Adrenal gland (tissue), 12 donors: ENCODE results near the gene SAMMSON. TPM values are rescaled to one million over a fixed set of nuclear protein-coding genes. Genes with fewer than 3 reads are reported as not detected.

Source experiments
- DNase-seq, 7 donors: peaks; one replicate each; pipeline ENCODE4 v3.0.0-alpha.2; 2019 to 2020
- H3K27ac ChIP-seq, 5 donors: fragments of 200-600 bp; sonication (generic) in 4 of 5; 1 replicate in 3 of 5; 2 replicates in 2 of 5; pipeline versions ENCODE4 v1.5.1 to v1.8.0; 2016 to 2020; ENCODE audit warnings: mild to moderate bottlenecking in 1 of 5
- H3K27me3 ChIP-seq: fragments of 200-600 bp; 2 replicates; pipeline ENCODE4 v1.8.0; 2021
- H3K36me3 ChIP-seq, 2 donors: fragments of 200-600 bp; replicated peaks in 1 of 2; 1 replicate in 1 of 2; 2 replicates in 1 of 2; pipeline versions ENCODE4 v1.5.1 to v1.8.0; 2018 to 2022
- H3K4me1 ChIP-seq, 2 donors: fragments of 200-600 bp; replicated peaks in 1 of 2; 1 replicate in 1 of 2; 2 replicates in 1 of 2; pipeline versions ENCODE4 v1.5.1 to v1.8.0; 2018 to 2021
- H3K4me3 ChIP-seq, 4 donors: fragments of 200-600 bp; sonication (generic) in 3 of 4; one replicate each; pipeline ENCODE4 v1.5.1; 2016 to 2018
- H3K9me3 ChIP-seq, 3 donors: fragments of 200-600 bp; sonication (generic) in 1 of 3; replicated peaks in 1 of 3; 1 replicate in 2 of 3; 2 replicates in 1 of 3; pipeline versions ENCODE4 v1.5.1 to v1.8.0; 2016 to 2021
- CTCF ChIP-seq, 6 experiments: fragments of 450-650 bp in 4 of 6; fragments of 200-600 bp in 2 of 6; sonication (generic) in 1 of 6; IDR thresholded peaks; 1 replicate in 5 of 6; 2 replicates in 1 of 6; pipeline versions ENCODE4 v1.5.1 to v1.8.0; 2016 to 2021; ENCODE audit warnings: antibody characterized with exemption in 6 of 6, mild to moderate bottlenecking in 2 of 6, moderate library complexity in 1 of 6
- POLR2A ChIP-seq, 2 donors: fragments of 450-650 bp; IDR thresholded peaks; one replicate each; pipeline ENCODE4 v1.6.1; 2017; ENCODE audit warnings: antibody characterized with exemption in 2 of 2, mild to moderate bottlenecking in 2 of 2, moderate library complexity in 1 of 2
- WGBS, 4 donors: extraction: QIAGEN DNeasy Blood & Tissue Kit in 2 of 4; methylation state at CpG; one replicate each; pipeline versions ENCODE4 v1.1.5 to v1.1.7; 2013 to 2017; 5-methylcytosine and 5-hydroxymethylcytosine counted together
- intact Hi-C, 2 donors: fragments of 100-400 bp; cut with DNase I; formaldehyde crosslinking; loops; one replicate each; pipeline versions ENCODE4 v1.14.1 to v1.15.0; 2022 to 2023
- polyA plus RNA-seq, 3 donors: library from polyadenylated mRNA; stranded (reverse); fragments of 200-250 nt in 2 of 3; fragments of 350-450 nt in 1 of 3; fragmentation: Illumina TruSeq in 1 of 3; extraction: RNeasy Lipid Tissue Mini Kit (QIAGEN cat#74804) in 1 of 3; gene quantifications; one replicate each; pipeline ENCODE4 v1.2.3, GENCODE V29; 2013 to 2014
- total RNA-seq, 9 donors: library from RNA; depleted of rRNA in 4 of 9; stranded (reverse); fragments of >200 nt in 4 of 9; fragments of 120-200 nt in 1 of 9; fragmentation: NEBNext Ultra II Directional in 1 of 9; extraction: Animal tissue kit (Norgen Biotek cat#: 25700) in 1 of 9; gene quantifications; one replicate each; pipeline versions ENCODE4 v1.1.0 to v1.2.4, GENCODE V29; 2013 to 2023
- donor health status: healthy with polysubstance abuse.
- donor health status: Bipolar disorder and iron deficiency.
- donor health status: DM: yes; HTN: yes; CAD: no.
- donor health status: DM: no; HTN: no; CAD: no.
- donor health status: DM: no; HTN: no; CAD: no.
- donor health status: DM: yes; HTN: yes; CAD: no.

SAMMSON gene
- total and polyA plus RNA-seq, 12 donors: not detected

GRCh38 chr3:69987833-69988232, 11.7 kb upstream of the SAMMSON start:
- H3K4me3 ChIP-seq: no peak overlapping the region
- TF ChIP-seq POLR2A (IDR thresholded peaks at IDR 0.05) (no peak), CTCF (IDR thresholded peaks at IDR 0.05) (no peak)
- no peaks in the 10 kb centered on the region for H3K4me1 ChIP-seq
- intact Hi-C loops: no loop called here
- no peaks in the 10 kb centered on the region for H3K9me3 ChIP-seq
- no peak overlapping the region for H3K27ac ChIP-seq
- no peaks in the 10 kb centered on the region for H3K27me3 ChIP-seq
- DNase-seq: no peak
- H3K36me3 ChIP-seq: no peaks in the 10 kb centered on the region
- WGBS, 4 donors: 75 to 86% (median 82%) methylated on average over 4 to 6 of the region's 6 CpGs

GRCh38 chr3:69993757-69994156, 5.8 kb upstream of the SAMMSON start:
- H3K36me3 ChIP-seq: no peaks in the 10 kb centered on the region
- H3K9me3 ChIP-seq: no peaks in the 10 kb centered on the region
- H3K4me1 ChIP-seq: peaks cover 0 to 7% of the 10 kb centered on the region in 2 donors
- no peak overlapping the region for H3K27ac ChIP-seq
- H3K4me3 ChIP-seq: no peak overlapping the region
- no peaks in the 10 kb centered on the region for H3K27me3 ChIP-seq
- no peak for DNase-seq
- 73 to 80% (median 79%) methylated on average over 4 of the region's 4 CpGs for WGBS, 4 donors
- intact Hi-C loops: no loop called here
- TF ChIP-seq CTCF (IDR thresholded peaks at IDR 0.05): no peak
- no peak for TF ChIP-seq POLR2A (IDR thresholded peaks at IDR 0.05)

- H3K27me3 ChIP-seq: no peaks in the 10 kb centered on the region
- no peaks in the 10 kb centered on the region for H3K9me3 ChIP-seq
- peaks cover 0 to 7% of the 10 kb centered on the region in 2 donors for H3K4me1 ChIP-seq
- DNase-seq: no peak
- H3K4me3 ChIP-seq: no peak overlapping the region
- TF ChIP-seq POLR2A (IDR thresholded peaks at IDR 0.05) (no peak), CTCF (IDR thresholded peaks at IDR 0.05) (no peak)
- intact Hi-C loops: no loop called here
- no peaks in the 10 kb centered on the region for H3K36me3 ChIP-seq
- WGBS, 4 donors: 51 to 67% (median 61%) methylated on average over 3 of the region's 3 CpGs
- no peak overlapping the region for H3K27ac ChIP-seq
These were observed 4.6 kb upstream of the SAMMSON start for GRCh38 chr3:69994919-69995318.

- no peak overlapping the region for H3K27ac ChIP-seq
- no peaks in the 10 kb centered on the region for H3K36me3 ChIP-seq
- TF ChIP-seq POLR2A (IDR thresholded peaks at IDR 0.05) (no peak), CTCF (IDR thresholded peaks at IDR 0.05) (no peak)
- no peaks in the 10 kb centered on the region for H3K9me3 ChIP-seq
- no peak overlapping the region for H3K4me3 ChIP-seq
- H3K4me1 ChIP-seq: peaks cover 0 to 7% of the 10 kb centered on the region in 2 donors
- no peak for DNase-seq
- intact Hi-C loops: no loop called here
- WGBS, 4 donors: 59 to 73% (median 67%) methylated on average over 3 of the region's 3 CpGs
- no peaks in the 10 kb centered on the region for H3K27me3 ChIP-seq
These were observed 1.8 kb upstream of the SAMMSON start for GRCh38 chr3:69997631-69998307.
